H1 (cell line): Measurements from ENCODE around the gene INIP. TPM values are rescaled to one million over a fixed set of nuclear protein-coding genes. Genes with fewer than 3 reads are reported as not detected.

Source experiments
- BCL11A ChIP-seq, 2 experiments: IDR thresholded peaks; one replicate each; pipeline ENCODE4 v1.6.1; 2011; ENCODE audit warnings: low read depth in 2 of 2, low read length in 2 of 2, mild to moderate bottlenecking in 2 of 2
- GABPA ChIP-seq: IDR thresholded peaks from 2 replicates; pipeline ENCODE4 v1.6.1; 2011; ENCODE audit warnings: mild to moderate bottlenecking, low read length, moderate library complexity, borderline replicate concordance; ENCODE audit not compliant: insufficient read depth
- KDM5A ChIP-seq: fragments of 200-600 bp; IDR thresholded peaks from 2 replicates; pipeline ENCODE4 v1.7.1; 2012; ENCODE audit warnings: mild to moderate bottlenecking, low read length, inconsistent platforms, mixed read lengths
- NRF1 ChIP-seq: IDR thresholded peaks from 2 replicates; pipeline ENCODE4 v1.6.1; 2011; ENCODE audit warnings: mild to moderate bottlenecking, low read depth, low read length, improper control_type of control experiment
- RAD21 ChIP-seq, 2 experiments: IDR thresholded peaks in 1 of 2; conservative IDR thresholded peaks in 1 of 2; 2 replicates each; pipeline ENCODE4 v1.6.1; 2011; ENCODE audit warnings: low read depth in 2 of 2, low read length in 2 of 2, improper control_type of control experiment in 1 of 2, inconsistent platforms in 1 of 2, mild to moderate bottlenecking in 1 of 2, moderate library complexity in 1 of 2
- RNF2 ChIP-seq: fragments of 200-900, 300-1000 bp; sonication (generic); IDR thresholded peaks from 2 replicates; pipeline ENCODE4 v1.7.1; 2016; ENCODE audit warnings: borderline replicate concordance, low read depth, mild to moderate bottlenecking, antibody characterized with exemption, low read length; ENCODE audit not compliant: poor library complexity, severe bottlenecking; ENCODE audit errors: missing control alignments
- USF2 ChIP-seq: IDR thresholded peaks from 2 replicates; pipeline ENCODE4 v1.6.1; 2011; ENCODE audit warnings: low read length, improper control_type of control experiment
- polyA plus RNA-seq, 7 experiments: library from polyadenylated mRNA; depleted of rRNA in 3 of 7; stranded (reverse) in 5 of 7; unstranded in 2 of 7; fragments of >200 nt in 5 of 7; fragments of 200-250 nt in 2 of 7; gene quantifications; 1 replicate in 5 of 7; 2 replicates in 1 of 7; 4 replicates in 1 of 7; pipeline versions ENCODE4 v1.2.1 to v1.2.3, GENCODE V29; 2011 to 2013; ENCODE audit warnings: missing spikeins in 2 of 7, mixed read lengths in 2 of 7
- total RNA-seq: library from RNA; stranded (reverse); fragmentation: NEBNext Ultra II Directional; extraction: Animal tissue kit (Norgen Biotek cat#: 25700); gene quantifications from 2 replicates; pipeline ENCODE4 v1.2.1, GENCODE V29; 2021

Gene INIP
- total and polyA plus RNA-seq, 2 of the 8 experiments (the other 6 are each of a cell fraction or from before 2014, with no cell fraction given) = 10.7 to 18.3 TPM

DNA sequence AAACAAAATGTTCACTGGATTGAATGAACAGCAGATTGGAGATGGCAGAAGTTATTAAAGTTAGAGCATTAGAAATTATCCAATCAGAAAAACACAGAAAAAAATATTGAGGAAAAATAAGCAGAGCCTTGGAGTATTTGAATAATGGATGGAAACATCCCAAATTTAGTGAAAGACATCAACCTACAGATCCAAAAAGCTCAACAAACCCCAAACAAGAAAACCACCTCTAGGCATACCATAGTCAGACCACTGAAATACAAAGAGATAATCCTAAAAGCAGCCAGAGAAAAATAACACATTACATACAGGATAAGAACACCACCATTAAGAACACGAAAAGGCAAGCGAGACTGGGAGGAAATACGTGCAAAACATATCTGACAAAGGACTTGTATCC lies 5.2 kb downstream of the INIP start (continued):
- TF ChIP-seq BCL11A (IDR thresholded peaks at IDR 0.05; ENCODE audit: low read depth in 2 of 2, low read length in 2 of 2) (no peak), KDM5A (no peak), RNF2 (no peak), RAD21 (IDR thresholded peaks at IDR 0.05 in 1 of 2, conservative IDR thresholded peaks at IDR 0.05 in 1 of 2; ENCODE audit: low read depth in 2 of 2, low read length in 2 of 2) (no peak), NRF1 (no peak), USF2 (no peak), GABPA (no peak)
